Measurements from ENCODE around the gene DIPK2B. TPM values are rescaled to one million over a fixed set of nuclear protein-coding genes. Genes with fewer than 3 reads are reported as not detected.

The DIPK2B gene
- total and polyA plus RNA-seq, 2 of the 13 experiments (the other 11 are each of a cell fraction or from before 2014, with no cell fraction given), result not detected

- no peak overlapping the region for H2AFZ ChIP-seq (ENCODE audit: low read length)
- no peaks in the 10 kb centered on the region for H3K4me1 ChIP-seq (ENCODE audit: insufficient read depth, low read length)
- DNase-seq (ENCODE audit: low spot score) (no peak), FAIRE-seq (no peak), ATAC-seq (no peak)
- intact Hi-C loops (cut with micrococcal nuclease; ENCODE audit: unreplicated experiment), result no loop called here
- no CpG with 5 or more reads among the region's 6 CpGs for WGBS (ENCODE audit: low lambda C conversion rate)
- no peaks in the 10 kb centered on the region for H3K36me3 ChIP-seq (replicated peaks in 1 of 2; ENCODE audit: control insufficient read depth in 1 of 2, insufficient read depth in 2 of 2, low read length in 2 of 2)
- ChIA-PET CTCF (ENCODE audit: low intra/inter-chr PET ratio, low total read pairs) (no interaction called here), POLR2A (no interaction called here)
- in situ Hi-C loops (cut with HindIII; ENCODE audit: extremely low pct_ligation_motif_present, low pct_unique_long_range_greater_than_20kb), result no loop called here
- H3K79me2 ChIP-seq (ENCODE audit: insufficient read depth, low read length), result no peaks in the 10 kb centered on the region
- H3K27me3 ChIP-seq (ENCODE audit: control insufficient read depth in 1 of 2, insufficient read depth in 2 of 2, low read length in 2 of 2), result no peaks in the 10 kb centered on the region
- H3K9ac ChIP-seq (ENCODE audit: insufficient read depth, low read depth, low read length), result no peak overlapping the region
- no peak overlapping the region for H3K27ac ChIP-seq (ENCODE audit: extremely low read length, insufficient read depth, low read length)
- no peaks in the 10 kb centered on the region for H4K20me1 ChIP-seq (ENCODE audit: insufficient read depth, low read length)
- no TSS peak for BruUV-seq (replicated peaks)
- TF ChIP-seq, protein P1, sequence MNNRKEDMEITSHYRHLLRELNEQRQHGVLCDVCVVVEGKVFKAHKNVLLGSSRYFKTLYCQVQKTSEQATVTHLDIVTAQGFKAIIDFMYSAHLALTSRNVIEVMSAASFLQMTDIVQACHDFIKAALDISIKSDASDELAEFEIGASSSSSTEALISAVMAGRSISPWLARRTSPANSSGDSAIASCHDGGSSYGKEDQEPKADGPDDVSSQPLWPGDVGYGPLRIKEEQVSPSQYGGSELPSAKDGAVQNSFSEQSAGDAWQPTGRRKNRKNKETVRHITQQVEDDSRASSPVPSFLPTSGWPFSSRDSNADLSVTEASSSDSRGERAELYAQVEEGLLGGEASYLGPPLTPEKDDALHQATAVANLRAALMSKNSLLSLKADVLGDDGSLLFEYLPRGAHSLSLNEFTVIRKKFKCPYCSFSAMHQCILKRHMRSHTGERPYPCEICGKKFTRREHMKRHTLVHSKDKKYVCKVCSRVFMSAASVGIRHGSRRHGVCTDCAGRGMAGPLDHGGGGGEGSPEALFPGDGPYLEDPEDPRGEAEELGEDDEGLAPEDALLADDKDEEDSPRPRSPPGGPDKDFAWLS (CRISPR knock-in tag; IDR thresholded peaks at IDR 0.05; ENCODE audit: borderline replicate concordance), result no peak
- TF ChIP-seq SP140L (CRISPR knock-in tag; IDR thresholded peaks at IDR 0.05; ENCODE audit: borderline replicate concordance), result no peak
- no peak for TF ChIP-seq FOXA1 (IDR thresholded peaks at IDR 0.05)
- no peak for TF ChIP-seq FOXA1 (CRISPR knock-in tag; IDR thresholded peaks at IDR 0.05)
- TF ChIP-seq ZNF558 (CRISPR knock-in tag; IDR thresholded peaks at IDR 0.05; ENCODE audit: borderline replicate concordance), result no peak
- no peak for TF ChIP-seq ZNF564 (CRISPR knock-in tag; IDR thresholded peaks at IDR 0.05)
- no peak for TF ChIP-seq RAD21 (CRISPR knock-in tag; IDR thresholded peaks at IDR 0.05)
- TF ChIP-seq CHD4 (IDR thresholded peaks at IDR 0.05; ENCODE audit: borderline replicate concordance, low read length), result no peak
- no peak overlapping the region for H3K4me2 ChIP-seq (ENCODE audit: low read depth, low read length)
- H3K4me3 ChIP-seq (replicated peaks in 1 of 3; ENCODE audit: insufficient read depth in 1 of 3, low read depth in 2 of 3, low read length in 3 of 3), result no peak overlapping the region
- H3K9me3 ChIP-seq (ENCODE audit: low read length), result no peaks in the 10 kb centered on the region
These were observed 28.7 kb upstream of the DIPK2B start for GRCh38 chrX:45229348-45229747.

DNA sequence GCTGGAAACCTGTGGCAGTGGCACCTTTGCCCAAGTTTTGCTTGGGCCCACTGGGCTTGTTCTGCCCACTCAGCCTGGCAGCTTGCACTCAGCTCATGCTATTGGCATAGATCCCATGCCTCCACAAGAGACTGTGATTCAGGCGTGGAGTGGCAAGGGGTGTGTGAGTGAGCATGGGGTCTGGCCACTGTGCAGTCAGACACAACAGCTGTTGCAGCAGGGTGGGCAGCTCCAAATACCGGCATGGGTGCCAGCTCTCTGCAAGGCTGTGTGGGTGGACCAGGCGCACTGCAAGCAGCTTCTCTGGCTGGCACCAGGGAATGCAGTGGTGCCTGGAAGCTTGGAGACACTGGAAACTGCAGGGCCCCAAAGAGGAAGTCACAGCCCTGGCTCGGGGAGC is 27.4 kb upstream of the DIPK2B start:
- in situ Hi-C loops (cut with HindIII; ENCODE audit: extremely low pct_ligation_motif_present, low pct_unique_long_range_greater_than_20kb) (no loop called here), intact Hi-C loops (cut with micrococcal nuclease; ENCODE audit: unreplicated experiment) (no loop called here)
- Histone ChIP-seq H3K4me2 (ENCODE audit: low read depth, low read length) (no peak overlapping the region), H4K20me1 (ENCODE audit: insufficient read depth, low read length) (no peaks in the 10 kb centered on the region), H3K9ac (ENCODE audit: insufficient read depth, low read depth, low read length) (no peak overlapping the region), H3K9me3 (ENCODE audit: low read length) (no peaks in the 10 kb centered on the region), H3K79me2 (ENCODE audit: insufficient read depth, low read length) (no peaks in the 10 kb centered on the region), H3K36me3 (replicated peaks in 1 of 2; ENCODE audit: control insufficient read depth in 1 of 2, insufficient read depth in 2 of 2, low read length in 2 of 2) (no peaks in the 10 kb centered on the region), H3K27me3 (ENCODE audit: control insufficient read depth in 1 of 2, insufficient read depth in 2 of 2, low read length in 2 of 2) (no peaks in the 10 kb centered on the region), H3K27ac (ENCODE audit: extremely low read length, insufficient read depth, low read length) (no peak overlapping the region), H2AFZ (ENCODE audit: low read length) (no peak overlapping the region), H3K4me3 (replicated peaks in 1 of 3; ENCODE audit: insufficient read depth in 1 of 3, low read depth in 2 of 3, low read length in 3 of 3) (no peak overlapping the region), H3K4me1 (ENCODE audit: insufficient read depth, low read length) (no peaks in the 10 kb centered on the region)
- no peak for DNase-seq (ENCODE audit: low spot score)
- ATAC-seq, result no peak
- ChIA-PET CTCF (ENCODE audit: low intra/inter-chr PET ratio, low total read pairs) (no interaction called here), POLR2A (no interaction called here)
- no TSS peak for BruUV-seq (replicated peaks)
- 0% methylated on average over 2 of the region's 4 CpGs for WGBS (ENCODE audit: low lambda C conversion rate)
- no peak for FAIRE-seq
- TF ChIP-seq, protein P2, sequence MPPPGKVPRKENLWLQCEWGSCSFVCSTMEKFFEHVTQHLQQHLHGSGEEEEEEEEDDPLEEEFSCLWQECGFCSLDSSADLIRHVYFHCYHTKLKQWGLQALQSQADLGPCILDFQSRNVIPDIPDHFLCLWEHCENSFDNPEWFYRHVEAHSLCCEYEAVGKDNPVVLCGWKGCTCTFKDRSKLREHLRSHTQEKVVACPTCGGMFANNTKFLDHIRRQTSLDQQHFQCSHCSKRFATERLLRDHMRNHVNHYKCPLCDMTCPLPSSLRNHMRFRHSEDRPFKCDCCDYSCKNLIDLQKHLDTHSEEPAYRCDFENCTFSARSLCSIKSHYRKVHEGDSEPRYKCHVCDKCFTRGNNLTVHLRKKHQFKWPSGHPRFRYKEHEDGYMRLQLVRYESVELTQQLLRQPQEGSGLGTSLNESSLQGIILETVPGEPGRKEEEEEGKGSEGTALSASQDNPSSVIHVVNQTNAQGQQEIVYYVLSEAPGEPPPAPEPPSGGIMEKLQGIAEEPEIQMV (CRISPR knock-in tag; IDR thresholded peaks at IDR 0.05; ENCODE audit: low read depth), result no peak
- no peak for TF ChIP-seq NFRKB (IDR thresholded peaks at IDR 0.05)
- TF ChIP-seq, protein P3, sequence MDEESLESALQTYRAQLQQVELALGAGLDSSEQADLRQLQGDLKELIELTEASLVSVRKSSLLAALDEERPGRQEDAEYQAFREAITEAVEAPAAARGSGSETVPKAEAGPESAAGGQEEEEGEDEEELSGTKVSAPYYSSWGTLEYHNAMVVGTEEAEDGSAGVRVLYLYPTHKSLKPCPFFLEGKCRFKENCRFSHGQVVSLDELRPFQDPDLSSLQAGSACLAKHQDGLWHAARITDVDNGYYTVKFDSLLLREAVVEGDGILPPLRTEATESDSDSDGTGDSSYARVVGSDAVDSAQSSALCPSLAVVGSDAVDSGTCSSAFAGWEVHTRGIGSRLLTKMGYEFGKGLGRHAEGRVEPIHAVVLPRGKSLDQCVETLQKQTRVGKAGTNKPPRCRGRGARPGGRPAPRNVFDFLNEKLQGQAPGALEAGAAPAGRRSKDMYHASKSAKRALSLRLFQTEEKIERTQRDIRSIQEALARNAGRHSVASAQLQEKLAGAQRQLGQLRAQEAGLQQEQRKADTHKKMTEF (CRISPR knock-in tag; IDR thresholded peaks at IDR 0.05), result no peak
- TF ChIP-seq KDM3A (CRISPR knock-in tag; IDR thresholded peaks at IDR 0.05; ENCODE audit: low read depth), result no peak
- TF ChIP-seq PTBP1 (IDR thresholded peaks at IDR 0.05; ENCODE audit: low read depth, low read length, poor library complexity, severe bottlenecking), result no peak
- no peak for TF ChIP-seq ZMYM3 (CRISPR knock-in tag; IDR thresholded peaks at IDR 0.05)
- TF ChIP-seq ZSCAN30 (CRISPR knock-in tag; IDR thresholded peaks at IDR 0.05), result no peak
- no peak for TF ChIP-seq NFE2L1 (CRISPR knock-in tag; IDR thresholded peaks at IDR 0.05; ENCODE audit: borderline replicate concordance)
- no peak for TF ChIP-seq SMC3 (IDR thresholded peaks at IDR 0.05; ENCODE audit: low read length)
